ENCODE data around the gene ANKS1B.
"Not testable (repeated sequence)": the region's sequence is repeated elsewhere in the genome, so short reads cannot be mapped to it uniquely, and the experiment has no call there.

Gene ANKS1B

GRCh38 chr12:99250091-99250490 is 734.6 kb downstream of the ANKS1B start:
- FAIRE-seq, result no peak

- FAIRE-seq, result no peak
Observed at GRCh38 chr12:99249543-99249942, 735.2 kb downstream of the ANKS1B start.

- FAIRE-seq, result not testable (repeated sequence)
Observed at GRCh38 chr12:99237907-99238538, 746.7 kb downstream of the ANKS1B start.

- no peak for FAIRE-seq
Observed at GRCh38 chr12:99235381-99235780, 749.4 kb downstream of the ANKS1B start.

GRCh38 chr12:99234702-99235101 is 750.0 kb downstream of the ANKS1B start:
- no peak for FAIRE-seq

- FAIRE-seq, result no peak
Observed at GRCh38 chr12:99232324-99232723, 752.4 kb downstream of the ANKS1B start.

- no peak for FAIRE-seq
Observed at GRCh38 chr12:99231031-99231430, 753.7 kb downstream of the ANKS1B start.

GRCh38 chr12:99224237-99224636 is 760.5 kb downstream of the ANKS1B start:
- FAIRE-seq, result no peak

- FAIRE-seq, result no peak
Observed at GRCh38 chr12:99223579-99223978, 761.2 kb downstream of the ANKS1B start.

GRCh38 chr12:99213047-99213446 is 771.7 kb downstream of the ANKS1B start:
- no peak for FAIRE-seq

GRCh38 chr12:99212275-99212674 is 772.5 kb downstream of the ANKS1B start:
- FAIRE-seq, result no peak

- FAIRE-seq, result no peak
Observed at GRCh38 chr12:99205111-99205510, 779.6 kb downstream of the ANKS1B start.

- no peak for FAIRE-seq
Observed at GRCh38 chr12:99201906-99202645, 782.7 kb downstream of the ANKS1B start.

GRCh38 chr12:99200711-99201384 is 783.9 kb downstream of the ANKS1B start:
- no peak for FAIRE-seq

- no peak for FAIRE-seq
Observed at GRCh38 chr12:99195474-99195873, 789.3 kb downstream of the ANKS1B start.

GRCh38 chr12:99192489-99192888 is 792.2 kb downstream of the ANKS1B start:
- FAIRE-seq, result peak; percentile 84

- no peak for FAIRE-seq
Observed at GRCh38 chr12:99176871-99177270, 807.9 kb downstream of the ANKS1B start.

GRCh38 chr12:99170461-99170860 is 814.3 kb downstream of the ANKS1B start:
- FAIRE-seq, result no peak

GRCh38 chr12:99170037-99170436 is 814.7 kb downstream of the ANKS1B start:
- no peak for FAIRE-seq

- FAIRE-seq, result no peak
Observed at GRCh38 chr12:99157946-99158345, 826.8 kb downstream of the ANKS1B start.

GRCh38 chr12:99154983-99155336 is 829.8 kb downstream of the ANKS1B start:
- no peak for FAIRE-seq

- FAIRE-seq, result no peak
Observed at GRCh38 chr12:99154216-99154982, 830.3 kb downstream of the ANKS1B start.

GRCh38 chr12:99153293-99153692 is 831.4 kb downstream of the ANKS1B start:
- no peak for FAIRE-seq

All from A204.1 (cell line).